BE2C (cell line): Measurements from ENCODE around the gene ASS1.

ENCODE experiments used
- DNase-seq: peaks from one replicate; pipeline ENCODE4 v3.0.0-alpha.2; 2020
- H3K27me3 ChIP-seq: fragments of 250-450 bp; sonication (Bioruptor Pico); 2 replicates; pipeline ENCODE4 v1.5.1; 2020; ENCODE audit warnings: mild to moderate bottlenecking
- H3K36me3 ChIP-seq: fragments of 250-450 bp; sonication (Bioruptor Pico); 2 replicates; pipeline ENCODE4 v1.5.1; 2020; ENCODE audit warnings: mild to moderate bottlenecking
- H3K4me1 ChIP-seq: fragments of 250-450 bp; sonication (Bioruptor Pico); 2 replicates; pipeline ENCODE4 v1.5.1; 2020
- H3K4me3 ChIP-seq: 2 replicates; pipeline ENCODE4 v1.5.1; 2011; ENCODE audit warnings: low read depth, low read length
- H3K9me3 ChIP-seq: fragments of 250-450 bp; sonication (Bioruptor Pico); 2 replicates; pipeline ENCODE4 v1.5.1; 2020
- TF ChIP-seq, protein P1 (sequence below): IDR thresholded peaks from 2 replicates; pipeline ENCODE4 v1.5.1; 2012; ENCODE audit warnings: mild to moderate bottlenecking, low read depth, low read length

ASS1 gene

GRCh38 chr9:130417602-130418001, 27.2 kb upstream of the ASS1 start:
- TF ChIP-seq, protein P1, sequence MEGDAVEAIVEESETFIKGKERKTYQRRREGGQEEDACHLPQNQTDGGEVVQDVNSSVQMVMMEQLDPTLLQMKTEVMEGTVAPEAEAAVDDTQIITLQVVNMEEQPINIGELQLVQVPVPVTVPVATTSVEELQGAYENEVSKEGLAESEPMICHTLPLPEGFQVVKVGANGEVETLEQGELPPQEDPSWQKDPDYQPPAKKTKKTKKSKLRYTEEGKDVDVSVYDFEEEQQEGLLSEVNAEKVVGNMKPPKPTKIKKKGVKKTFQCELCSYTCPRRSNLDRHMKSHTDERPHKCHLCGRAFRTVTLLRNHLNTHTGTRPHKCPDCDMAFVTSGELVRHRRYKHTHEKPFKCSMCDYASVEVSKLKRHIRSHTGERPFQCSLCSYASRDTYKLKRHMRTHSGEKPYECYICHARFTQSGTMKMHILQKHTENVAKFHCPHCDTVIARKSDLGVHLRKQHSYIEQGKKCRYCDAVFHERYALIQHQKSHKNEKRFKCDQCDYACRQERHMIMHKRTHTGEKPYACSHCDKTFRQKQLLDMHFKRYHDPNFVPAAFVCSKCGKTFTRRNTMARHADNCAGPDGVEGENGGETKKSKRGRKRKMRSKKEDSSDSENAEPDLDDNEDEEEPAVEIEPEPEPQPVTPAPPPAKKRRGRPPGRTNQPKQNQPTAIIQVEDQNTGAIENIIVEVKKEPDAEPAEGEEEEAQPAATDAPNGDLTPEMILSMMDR = no peak
- Histone ChIP-seq H3K36me3 (no peaks in the 10 kb centered on the region), H3K4me3 (no peak overlapping the region), H3K27me3 (no peaks in the 10 kb centered on the region), H3K4me1 (peaks cover 18% of the 10 kb centered on the region), H3K9me3 (no peaks in the 10 kb centered on the region)
- no peak for DNase-seq

DNA sequence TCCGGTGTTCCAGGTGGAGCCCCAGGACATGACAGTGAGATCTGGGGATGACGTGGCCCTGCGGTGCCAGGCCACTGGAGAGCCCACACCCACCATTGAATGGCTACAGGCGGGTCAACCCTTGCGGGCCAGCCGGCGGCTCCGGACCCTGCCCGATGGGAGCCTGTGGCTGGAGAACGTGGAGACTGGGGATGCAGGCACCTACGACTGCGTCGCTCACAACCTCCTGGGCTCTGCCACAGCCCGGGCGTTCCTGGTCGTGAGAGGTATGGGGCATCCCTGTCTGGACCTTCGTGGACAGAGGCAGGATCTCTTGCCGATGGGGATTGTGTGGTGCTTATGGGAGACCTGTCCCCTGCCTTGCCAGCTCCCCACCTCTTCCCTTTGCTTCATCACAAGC, 26.0 kb upstream of the ASS1 start:
- Histone ChIP-seq H3K27me3 (no peaks in the 10 kb centered on the region), H3K4me3 (no peak overlapping the region), H3K4me1 (peaks cover 27% of the 10 kb centered on the region), H3K36me3 (no peaks in the 10 kb centered on the region), H3K9me3 (no peaks in the 10 kb centered on the region)
- TF ChIP-seq, protein P1 = no peak
- DNase-seq = no peak

- TF ChIP-seq, protein P1 = no peak
- Histone ChIP-seq H3K9me3 (no peaks in the 10 kb centered on the region), H3K4me3 (no peak overlapping the region), H3K4me1 (peaks cover 27% of the 10 kb centered on the region), H3K36me3 (no peaks in the 10 kb centered on the region), H3K27me3 (no peaks in the 10 kb centered on the region)
- no peak for DNase-seq
Observed at GRCh38 chr9:130419521-130420035, 25.2 kb upstream of the ASS1 start.

- peak overlapping the region; percentile 19 for H3K4me3 ChIP-seq
- H3K4me1 ChIP-seq = peaks cover 27% of the 10 kb centered on the region
- H3K36me3 ChIP-seq = no peaks in the 10 kb centered on the region
- DNase-seq = peak; percentile 83
- TF ChIP-seq, protein P1 = no peak
- H3K27me3 ChIP-seq = no peaks in the 10 kb centered on the region
- H3K9me3 ChIP-seq = no peaks in the 10 kb centered on the region
Observed at GRCh38 chr9:130421154-130421801, 23.5 kb upstream of the ASS1 start.

DNA sequence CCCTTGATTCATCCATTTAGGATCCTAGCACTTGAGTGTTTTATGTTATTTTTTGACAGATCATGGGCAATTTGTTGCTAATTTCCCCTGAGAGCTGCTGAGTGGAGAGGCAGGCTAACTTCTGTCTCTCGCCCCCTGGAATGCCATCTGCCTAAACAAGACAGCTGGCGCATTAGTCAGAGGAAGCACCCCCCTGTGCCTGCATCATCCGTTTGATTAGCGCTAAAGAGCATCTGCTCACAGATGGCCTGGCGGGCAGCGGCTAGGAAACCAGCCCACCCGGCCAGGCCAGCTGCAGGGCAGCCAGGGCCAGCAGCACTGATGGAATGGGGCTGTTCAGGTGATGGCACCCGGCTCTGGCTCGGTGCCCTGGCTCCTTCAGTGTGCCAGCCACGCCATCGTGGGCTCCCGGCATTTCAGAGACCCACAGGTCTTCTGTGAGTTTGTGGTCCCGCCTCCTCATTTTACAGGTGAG, 22.9 kb upstream of the ASS1 start:
- peak; percentile 95 for DNase-seq
- Histone ChIP-seq H3K36me3 (no peaks in the 10 kb centered on the region), H3K9me3 (no peaks in the 10 kb centered on the region), H3K4me3 (peak overlapping the region; percentile 19), H3K27me3 (no peaks in the 10 kb centered on the region), H3K4me1 (peaks cover 27% of the 10 kb centered on the region)
- TF ChIP-seq, protein P1 = 0 out of 2 replicates have a peak, but pooled peaks have one; percentile 4

- Histone ChIP-seq H3K27me3 (no peaks in the 10 kb centered on the region), H3K4me1 (peaks cover 32% of the 10 kb centered on the region), H3K36me3 (no peaks in the 10 kb centered on the region), H3K9me3 (no peaks in the 10 kb centered on the region), H3K4me3 (no peak overlapping the region)
- no peak for DNase-seq
- TF ChIP-seq, protein P1 = no peak
Observed at GRCh38 chr9:130422546-130422945, 22.2 kb upstream of the ASS1 start.
